EL (cell line): ENCODE measurements around the gene ACIN1.
"Not testable (repeated sequence)": the region's sequence is repeated elsewhere in the genome, so short reads cannot be mapped to it uniquely, and the experiment has no call there.

Source experiments
- DNase-seq: peaks from one replicate; pipeline ENCODE4 v3.0.0-alpha.2; 2016

The ACIN1 gene

GRCh38 chr14:23040100-23040499 is 54.8 kb downstream of the ACIN1 start:
- no peak for DNase-seq

DNA sequence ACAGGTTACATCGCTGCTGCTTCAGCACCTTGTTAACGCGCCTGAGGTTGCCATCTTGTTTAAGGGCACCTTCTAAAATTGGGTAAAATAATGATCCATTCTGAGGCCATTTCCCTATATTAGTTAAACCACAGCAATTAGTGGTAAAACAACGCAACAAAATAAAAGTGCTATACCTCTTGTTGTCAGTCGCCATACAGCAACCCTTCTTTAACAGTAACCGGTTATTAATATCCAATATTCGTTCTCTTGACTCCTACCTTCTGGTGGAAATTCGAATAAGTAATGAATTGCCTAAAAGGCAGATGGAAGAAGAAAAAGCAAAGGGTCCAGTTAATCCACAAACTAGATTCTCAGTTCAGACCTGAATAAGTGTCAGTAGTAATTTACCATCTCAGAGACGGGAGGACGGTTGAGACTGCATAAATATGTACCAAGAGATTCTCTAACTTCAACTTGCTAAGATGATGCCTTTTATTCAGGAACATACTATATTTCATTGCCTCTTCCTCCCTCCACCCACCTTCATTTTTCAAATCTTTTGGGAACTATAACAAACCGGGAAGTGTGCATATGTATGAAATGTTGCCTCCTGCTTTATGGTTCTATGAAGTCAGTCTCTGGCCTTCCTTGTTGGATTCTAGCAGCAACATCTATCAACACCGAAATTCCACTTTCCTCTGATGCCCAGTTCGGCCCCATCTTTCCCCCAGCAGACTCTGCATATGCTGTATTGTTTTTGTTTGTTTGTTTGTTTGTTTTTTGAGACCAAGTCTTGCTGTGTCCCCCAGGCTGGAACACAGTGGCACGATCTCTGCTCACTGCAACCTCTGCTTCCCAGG is 59.4 kb downstream of the ACIN1 start:
- DNase-seq = no peak

GRCh38 chr14:23034498-23035302 is 60.2 kb downstream of the ACIN1 start, which contains the start of gene PSMB5:
TSS of gene PSMB5 (minus strand) at chr14:23034900. CDS start at chr14:23034881, 19 bp downstream.
- peak; percentile 94 for DNase-seq

GRCh38 chr14:23033801-23034497 is 61.0 kb downstream of the ACIN1 start:
- DNase-seq = peak; percentile 11

GRCh38 chr14:23033251-23033727 is 61.6 kb downstream of the ACIN1 start:
- no peak for DNase-seq

DNA sequence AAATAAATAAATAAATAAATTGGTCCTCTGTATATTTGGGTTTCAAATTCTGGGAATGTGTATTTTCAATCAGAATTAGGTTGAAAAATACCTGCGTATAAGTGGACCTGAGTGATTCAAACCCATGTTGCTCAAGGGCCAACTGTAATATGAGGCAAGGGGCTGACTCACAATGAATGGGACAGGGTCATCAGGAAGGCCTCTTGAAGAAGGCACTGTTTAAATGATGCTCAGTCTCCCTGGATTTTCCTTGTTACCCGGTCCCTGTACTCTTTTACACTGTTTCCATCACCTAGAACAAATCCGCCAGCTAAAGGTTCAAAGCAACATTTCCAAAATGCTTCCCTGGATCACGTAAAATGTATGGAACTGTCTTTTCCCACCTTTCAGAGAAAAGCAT is 64.0 kb downstream of the ACIN1 start:
- no peak for DNase-seq

GRCh38 chr14:23028799-23029198 is 66.1 kb downstream of the ACIN1 start:
- DNase-seq = no peak

DNA sequence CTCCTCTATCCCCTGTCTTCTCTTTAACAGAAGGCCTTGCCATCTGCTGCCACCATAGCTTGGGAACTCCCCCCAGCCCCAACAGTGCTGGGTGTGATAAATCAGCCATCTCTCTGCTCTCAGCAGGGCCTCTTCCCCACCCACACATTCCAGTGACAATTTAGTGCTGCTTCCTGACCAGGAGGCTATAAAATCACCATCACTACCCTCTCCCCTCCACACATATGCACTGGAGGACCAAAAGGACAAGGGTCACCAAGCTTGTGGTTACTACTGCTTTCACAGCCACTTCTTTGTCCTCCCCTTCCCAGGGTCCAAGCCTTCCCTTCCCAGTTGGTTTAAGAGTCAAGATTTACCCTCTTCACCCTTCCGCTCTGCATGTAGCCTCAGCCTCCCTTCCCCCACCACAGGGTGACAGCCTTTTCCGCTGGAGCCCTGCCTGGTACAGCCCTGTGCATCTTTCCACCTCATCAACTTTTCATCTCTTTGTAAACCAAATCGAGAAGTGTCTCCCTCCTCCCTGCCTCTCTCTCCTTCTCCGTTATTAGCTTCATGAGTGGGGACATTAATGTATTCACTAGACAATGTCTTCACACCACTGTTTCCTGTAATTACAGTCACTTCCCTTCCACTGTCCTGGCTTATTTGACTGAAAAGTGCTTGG is 69.7 kb downstream of the ACIN1 start:
- DNase-seq = no peak

DNA sequence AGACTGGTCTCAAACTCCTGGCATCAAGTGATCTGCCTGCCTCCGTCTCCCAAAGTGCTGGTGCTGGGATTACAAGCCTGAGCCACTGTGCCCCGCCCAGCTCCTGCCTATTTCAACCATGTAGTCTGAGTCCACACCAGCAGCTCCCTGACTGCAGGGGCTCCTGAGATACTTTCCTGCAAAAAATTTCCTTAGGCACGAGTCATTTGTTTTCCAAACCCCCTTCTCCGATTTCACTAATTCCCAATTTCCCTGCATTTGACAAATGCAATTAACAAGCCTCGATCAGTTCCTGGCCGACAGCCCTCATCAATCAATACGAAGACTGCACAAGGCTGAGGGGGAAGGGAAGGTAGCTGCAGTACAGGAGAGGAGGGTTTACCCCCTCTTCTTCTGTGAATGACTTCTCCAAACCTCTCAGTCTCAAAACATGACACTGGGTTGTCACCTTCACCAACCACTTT is 70.3 kb downstream of the ACIN1 start:
- DNase-seq = no peak

DNA sequence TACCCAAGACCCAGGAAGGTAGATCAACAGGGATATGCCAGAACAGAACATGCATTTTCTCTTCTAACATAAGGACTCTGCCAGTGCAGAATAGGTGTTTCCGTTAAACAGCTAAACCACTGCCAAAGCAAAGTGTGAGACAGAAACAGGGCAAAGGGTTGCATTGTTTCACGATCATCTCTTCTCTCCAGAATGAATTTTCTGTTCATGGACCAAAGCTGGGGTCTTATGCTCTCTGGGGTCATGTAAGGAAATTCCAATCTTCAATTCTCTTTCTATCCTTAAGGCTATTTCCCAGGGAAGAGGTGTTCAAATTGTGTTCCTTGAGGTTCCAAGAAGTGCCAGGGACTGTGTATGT is 71.2 kb downstream of the ACIN1 start:
- no peak for DNase-seq

- DNase-seq = no peak
Observed at GRCh38 chr14:23023022-23023794, 71.7 kb downstream of the ACIN1 start.

DNA sequence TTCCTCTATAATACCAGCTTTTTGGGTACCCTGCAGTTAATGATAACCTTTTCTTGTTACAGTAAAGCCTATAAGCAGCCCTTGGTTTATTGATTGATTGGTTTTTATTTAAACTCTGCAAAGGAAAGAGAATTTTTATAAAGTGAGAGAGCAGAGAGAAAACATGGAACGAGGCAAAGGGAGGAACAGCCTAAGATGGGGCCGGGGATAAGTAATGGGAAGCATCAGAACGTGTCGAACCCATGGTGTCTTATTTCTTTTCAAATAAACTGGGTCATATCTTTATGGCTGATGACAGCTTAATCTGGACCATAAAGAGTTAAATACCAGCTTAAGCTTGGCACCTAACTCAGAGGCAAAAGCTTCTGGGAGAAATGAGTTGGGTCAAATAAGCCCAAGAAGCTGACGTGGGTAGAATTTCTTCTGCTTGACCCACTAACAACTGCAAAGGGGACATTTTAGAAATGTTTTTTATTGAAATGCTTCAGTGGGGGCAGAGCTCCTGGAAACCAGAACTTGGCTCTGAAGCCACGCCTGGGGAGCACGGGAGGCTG is 73.0 kb downstream of the ACIN1 start:
- no peak for DNase-seq

DNA sequence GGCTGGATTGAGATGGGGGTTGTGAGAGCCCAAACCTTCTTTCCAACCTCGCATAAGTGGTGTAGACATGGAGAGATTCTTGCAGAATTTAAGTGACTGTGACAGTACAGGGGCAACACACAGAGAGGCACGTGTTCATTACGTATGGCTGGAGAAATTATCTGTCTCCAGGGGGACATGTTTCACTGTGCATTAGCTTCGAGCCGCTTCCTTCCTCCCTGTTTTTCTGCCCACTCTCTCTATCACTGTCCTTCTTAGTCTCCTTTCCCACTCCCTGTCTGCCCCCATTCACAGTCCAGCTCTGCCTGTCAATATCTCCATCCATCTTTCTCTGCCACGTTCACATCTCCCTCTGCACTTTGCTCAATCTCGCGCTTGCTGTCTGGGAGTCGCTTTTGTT is 73.5 kb downstream of the ACIN1 start:
- no peak for DNase-seq

GRCh38 chr14:23020143-23021128 is 74.5 kb downstream of the ACIN1 start:
- no peak for DNase-seq

GRCh38 chr14:23018107-23018506 is 76.8 kb downstream of the ACIN1 start:
- DNase-seq = no peak

GRCh38 chr14:23017091-23017490 is 77.8 kb downstream of the ACIN1 start:
- DNase-seq = no peak

DNA sequence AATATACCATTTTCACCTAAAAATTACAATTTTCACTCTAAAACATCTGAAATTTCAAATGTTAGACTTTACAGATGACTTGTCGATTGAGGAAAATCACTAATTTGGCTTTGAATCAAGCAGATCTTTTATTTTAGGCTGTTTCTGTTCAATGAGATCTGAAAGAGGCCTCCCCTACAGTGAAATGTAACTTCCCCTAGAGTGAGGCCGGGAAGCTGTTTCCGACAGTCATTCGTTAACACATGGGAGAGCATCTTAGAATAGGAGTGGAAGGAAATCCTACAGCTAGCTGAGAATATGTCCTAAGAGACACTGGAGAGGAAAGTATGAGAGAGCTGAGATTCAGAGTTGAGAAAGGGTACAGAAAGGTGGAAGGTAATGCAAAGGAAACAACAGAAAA is 79.3 kb downstream of the ACIN1 start:
- no peak for DNase-seq

DNA sequence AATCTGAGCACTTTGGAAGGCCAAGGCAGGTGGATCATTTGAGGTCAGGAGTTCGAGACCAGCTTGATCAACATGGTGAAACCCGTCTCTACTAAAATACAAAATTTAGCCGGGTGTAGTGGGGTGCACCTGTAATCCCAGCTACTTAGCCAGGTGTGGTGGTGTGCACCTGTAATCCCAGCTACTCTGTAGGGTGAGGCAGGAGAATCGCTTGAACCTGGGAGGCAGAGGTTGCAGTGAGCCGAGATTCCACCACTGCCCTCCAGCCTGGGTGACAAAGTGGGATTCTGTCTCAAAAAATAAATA is 81.2 kb downstream of the ACIN1 start:
- not testable (repeated sequence) for DNase-seq

- DNase-seq = no peak
Observed at GRCh38 chr14:23013054-23013748, 81.7 kb downstream of the ACIN1 start.
